Thyroid gland (tissue), 4 donors: ENCODE measurements around the gene GAR1. TPM values are rescaled to one million over a fixed set of nuclear protein-coding genes. Genes with fewer than 3 reads are reported as not detected.

Experiments
- DNase-seq, 2 donors: peaks; one replicate each; pipeline ENCODE4 v3.0.0-alpha.2; 2019
- H3K27ac ChIP-seq, 3 donors: fragments of 200-600 bp; sonication (generic); 1 replicate in 2 of 3; 2 replicates in 1 of 3; pipeline ENCODE4 v1.5.1; 2016 to 2019; ENCODE audit warnings: mild to moderate bottlenecking in 1 of 3, moderate library complexity in 1 of 3
- H3K27me3 ChIP-seq: fragments of 200-600 bp; sonication (generic); one replicate; pipeline ENCODE4 v1.5.1; 2019
- H3K36me3 ChIP-seq, 2 donors: fragments of 200-600 bp; sonication (generic); one replicate each; pipeline ENCODE4 v1.5.1; 2016 to 2019
- H3K4me1 ChIP-seq, 2 donors: fragments of 200-600 bp; sonication (generic); one replicate each; pipeline ENCODE4 v1.5.1; 2017 to 2019
- H3K4me3 ChIP-seq, 3 donors: fragments of 200-600 bp; sonication (generic); replicated peaks in 1 of 3; 1 replicate in 2 of 3; 2 replicates in 1 of 3; pipeline ENCODE4 v1.5.1; 2016; ENCODE audit warnings: mild to moderate bottlenecking in 1 of 3
- H3K9me3 ChIP-seq: fragments of 200-600 bp; sonication (generic); one replicate; pipeline ENCODE4 v1.5.1; 2017
- POLR2A ChIP-seq, 2 donors: fragments of 450-650 bp; IDR thresholded peaks; one replicate each; pipeline ENCODE4 v1.6.1; 2017; ENCODE audit warnings: antibody characterized with exemption in 2 of 2, mild to moderate bottlenecking in 2 of 2, moderate library complexity in 1 of 2
- whole genome bisulfite sequencing, 2 donors: methylation state at CpG; one replicate each; pipeline ENCODE4 v1.1.5; 2017; 5-methylcytosine and 5-hydroxymethylcytosine counted together
- intact Hi-C: fragments of 100-400 bp; cut with DNase I; formaldehyde crosslinking; loops from one replicate; pipeline ENCODE4 v1.15.1; 2023
- total RNA-seq, 4 donors: library from RNA; depleted of rRNA; stranded (reverse); fragments of >200 nt; gene quantifications; one replicate each; pipeline ENCODE4 v1.2.3, GENCODE V29; 2016
- TF ChIP-seq, protein P1 (sequence below), 6 experiments: fragments of 200-600 bp in 3 of 6; fragments of 450-650 bp in 3 of 6; sonication (generic) in 3 of 6; IDR thresholded peaks; one replicate each; pipeline ENCODE4 v1.5.1; 2016 to 2019; ENCODE audit warnings: antibody characterized with exemption in 6 of 6, mild to moderate bottlenecking in 2 of 6, inconsistent platforms in 1 of 6, moderate library complexity in 1 of 6

The GAR1 gene
- total RNA-seq, 4 donors from 2014 or later: 1.8 to 7.8 (median 5.1) TPM

GRCh38 chr4:109861271-109861670 is 45.7 kb downstream of the GAR1 start:
- WGBS, 2 donors: 94 to 99% methylated on average over 2 of the region's 2 CpGs
- no peaks in the 10 kb centered on the region for H3K36me3 ChIP-seq
- H3K9me3 ChIP-seq: no peaks in the 10 kb centered on the region
- DNase-seq: no peak
- no peaks in the 10 kb centered on the region for H3K27me3 ChIP-seq
- H3K4me1 ChIP-seq: no peaks in the 10 kb centered on the region
- no peak overlapping the region for H3K4me3 ChIP-seq
- intact Hi-C loops: no loop called here
- TF ChIP-seq POLR2A (IDR thresholded peaks at IDR 0.05): no peak
- TF ChIP-seq, protein P1, sequence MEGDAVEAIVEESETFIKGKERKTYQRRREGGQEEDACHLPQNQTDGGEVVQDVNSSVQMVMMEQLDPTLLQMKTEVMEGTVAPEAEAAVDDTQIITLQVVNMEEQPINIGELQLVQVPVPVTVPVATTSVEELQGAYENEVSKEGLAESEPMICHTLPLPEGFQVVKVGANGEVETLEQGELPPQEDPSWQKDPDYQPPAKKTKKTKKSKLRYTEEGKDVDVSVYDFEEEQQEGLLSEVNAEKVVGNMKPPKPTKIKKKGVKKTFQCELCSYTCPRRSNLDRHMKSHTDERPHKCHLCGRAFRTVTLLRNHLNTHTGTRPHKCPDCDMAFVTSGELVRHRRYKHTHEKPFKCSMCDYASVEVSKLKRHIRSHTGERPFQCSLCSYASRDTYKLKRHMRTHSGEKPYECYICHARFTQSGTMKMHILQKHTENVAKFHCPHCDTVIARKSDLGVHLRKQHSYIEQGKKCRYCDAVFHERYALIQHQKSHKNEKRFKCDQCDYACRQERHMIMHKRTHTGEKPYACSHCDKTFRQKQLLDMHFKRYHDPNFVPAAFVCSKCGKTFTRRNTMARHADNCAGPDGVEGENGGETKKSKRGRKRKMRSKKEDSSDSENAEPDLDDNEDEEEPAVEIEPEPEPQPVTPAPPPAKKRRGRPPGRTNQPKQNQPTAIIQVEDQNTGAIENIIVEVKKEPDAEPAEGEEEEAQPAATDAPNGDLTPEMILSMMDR (IDR thresholded peaks at IDR 0.05): no peak
- H3K27ac ChIP-seq: no peak overlapping the region

DNA sequence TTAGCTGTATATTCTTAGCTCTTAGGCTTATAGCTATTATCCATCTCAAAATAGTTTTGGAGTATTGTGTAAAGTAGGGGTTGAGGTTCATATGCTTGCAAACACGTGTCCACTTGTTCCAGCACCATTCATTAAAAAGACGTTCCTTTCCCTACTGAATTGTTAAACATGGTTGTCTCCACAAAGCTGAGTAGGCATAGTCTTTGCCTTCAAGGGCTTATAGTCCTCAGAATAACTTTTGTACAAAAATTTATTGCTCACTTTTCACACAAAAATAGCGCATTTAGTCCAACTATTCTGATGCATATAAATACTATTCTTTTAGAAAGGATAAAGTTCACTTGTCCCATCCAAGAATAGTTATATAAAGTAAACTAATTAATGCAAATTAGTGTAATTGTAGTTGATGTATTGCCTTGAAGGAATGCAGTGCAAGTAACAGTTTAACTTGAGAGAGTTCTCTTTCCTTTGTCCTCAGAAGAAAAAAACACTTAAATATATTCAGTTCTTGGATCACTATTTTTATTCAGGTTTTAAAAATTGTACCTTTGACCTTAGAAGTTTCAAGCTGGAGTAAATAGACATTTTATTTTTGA is 46.5 kb downstream of the GAR1 start:
- intact Hi-C loops: no loop called here

GRCh38 chr4:109864134-109864533 is 48.6 kb downstream of the GAR1 start:
- no peak overlapping the region for H3K27ac ChIP-seq
- H3K27me3 ChIP-seq: no peaks in the 10 kb centered on the region
- DNase-seq: no peak
- H3K4me1 ChIP-seq: no peaks in the 10 kb centered on the region
- H3K36me3 ChIP-seq: no peaks in the 10 kb centered on the region
- no peaks in the 10 kb centered on the region for H3K9me3 ChIP-seq
- TF ChIP-seq POLR2A (IDR thresholded peaks at IDR 0.05): no peak
- TF ChIP-seq, protein P1 (IDR thresholded peaks at IDR 0.05): no peak
- no peak overlapping the region for H3K4me3 ChIP-seq
- intact Hi-C loops: no loop called here

More for the DNA sequence above, 46.5 kb downstream of the GAR1 start:
- no peak for DNase-seq
- no peaks in the 10 kb centered on the region for H3K4me1 ChIP-seq
- H3K9me3 ChIP-seq: no peaks in the 10 kb centered on the region
- TF ChIP-seq, protein P1 (IDR thresholded peaks at IDR 0.05): no peak
- TF ChIP-seq POLR2A (IDR thresholded peaks at IDR 0.05): no peak
- H3K4me3 ChIP-seq: no peak overlapping the region
- H3K27ac ChIP-seq: no peak overlapping the region
- no peaks in the 10 kb centered on the region for H3K27me3 ChIP-seq
- WGBS, 2 donors: 89 to 91% methylated on average over 3 of the region's 3 CpGs
- no peaks in the 10 kb centered on the region for H3K36me3 ChIP-seq

GRCh38 chr4:109870061-109870460 is 54.5 kb downstream of the GAR1 start:
- Histone ChIP-seq H3K4me1 (no peaks in the 10 kb centered on the region), H3K4me3 (no peak overlapping the region), H3K36me3 (no peaks in the 10 kb centered on the region), H3K27me3 (no peaks in the 10 kb centered on the region), H3K9me3 (no peaks in the 10 kb centered on the region), H3K27ac (no peak overlapping the region)
- WGBS, 2 donors: 92 to 93% methylated on average over 5 of the region's 5 CpGs
- intact Hi-C loops: no loop called here
- TF ChIP-seq, protein P1 (IDR thresholded peaks at IDR 0.05): no peak
- TF ChIP-seq POLR2A (IDR thresholded peaks at IDR 0.05): no peak
- DNase-seq: no peak

DNA sequence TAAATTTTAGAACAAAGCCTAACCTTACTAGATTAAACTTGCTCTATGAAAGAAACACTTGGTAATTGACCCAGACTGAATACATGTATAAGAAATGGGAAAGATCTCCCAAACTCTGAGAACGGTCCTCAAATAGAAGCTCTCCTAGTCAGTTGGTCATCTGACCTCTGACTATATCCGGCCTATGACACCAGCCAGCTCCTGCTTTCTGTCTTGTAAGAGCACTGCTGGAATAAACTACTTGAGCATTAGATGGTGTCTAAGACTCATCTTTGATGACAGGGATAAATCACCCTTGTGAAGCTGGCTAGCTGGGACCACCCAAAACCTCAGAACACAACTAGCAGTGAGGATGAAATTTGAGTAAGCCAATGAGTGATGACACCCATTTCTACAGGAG is 56.5 kb downstream of the GAR1 start:
- intact Hi-C loops: no loop called here
- H3K9me3 ChIP-seq: no peaks in the 10 kb centered on the region
- H3K27me3 ChIP-seq: no peaks in the 10 kb centered on the region
- DNase-seq: no peak
- no peak overlapping the region for H3K4me3 ChIP-seq
- TF ChIP-seq, protein P1 (IDR thresholded peaks at IDR 0.05): no peak
- no peak for TF ChIP-seq POLR2A (IDR thresholded peaks at IDR 0.05)
- 92 to 97% methylated on average over 2 of the region's 2 CpGs for WGBS, 2 donors
- H3K36me3 ChIP-seq: no peaks in the 10 kb centered on the region
- H3K27ac ChIP-seq: no peak overlapping the region
- no peaks in the 10 kb centered on the region for H3K4me1 ChIP-seq
